Uterus (tissue), 4 donors: ENCODE results near the gene LRRC7. TPM values are rescaled to one million over a fixed set of nuclear protein-coding genes. Genes with fewer than 3 reads are reported as not detected.

Source experiments
- DNase-seq, 2 donors: peaks; one replicate each; pipeline ENCODE4 v3.0.0-alpha.2; 2019 to 2020
- H3K27ac ChIP-seq, 2 donors: fragments of 200-600 bp; sonication (generic); 1 replicate in 1 of 2; 2 replicates in 1 of 2; pipeline ENCODE4 v1.5.1; 2016 to 2018
- H3K27me3 ChIP-seq, 2 donors: fragments of 200-600 bp; sonication (generic); one replicate each; pipeline ENCODE4 v1.5.1; 2018 to 2019; ENCODE audit warnings: control low read depth in 1 of 2
- H3K36me3 ChIP-seq, 2 donors: fragments of 200-600 bp; sonication (generic); one replicate each; pipeline ENCODE4 v1.5.1; 2019; ENCODE audit warnings: control low read depth in 1 of 2
- H3K4me1 ChIP-seq, 2 donors: fragments of 200-600 bp; sonication (generic); one replicate each; pipeline ENCODE4 v1.5.1; 2018 to 2019; ENCODE audit warnings: control low read depth in 1 of 2
- H3K4me3 ChIP-seq, 2 donors: fragments of 200-600 bp; sonication (generic); 1 replicate in 1 of 2; 2 replicates in 1 of 2; pipeline ENCODE4 v1.5.1; 2018 to 2019; ENCODE audit warnings: mild to moderate bottlenecking in 1 of 2
- H3K9me3 ChIP-seq, 2 donors: fragments of 200-600 bp; sonication (generic); one replicate each; pipeline ENCODE4 v1.5.1; 2019; ENCODE audit warnings: control low read depth in 1 of 2
- CTCF ChIP-seq, 4 experiments: fragments of 200-600 bp in 2 of 4; fragments of 450-650 bp in 2 of 4; sonication (generic) in 2 of 4; IDR thresholded peaks; one replicate each; pipeline ENCODE4 v1.5.1; 2016 to 2019; ENCODE audit warnings: antibody characterized with exemption in 4 of 4, mild to moderate bottlenecking in 2 of 4, moderate library complexity in 1 of 4
- POLR2A ChIP-seq, 2 donors: fragments of 450-650 bp; IDR thresholded peaks; one replicate each; pipeline ENCODE4 v1.6.1; 2016; ENCODE audit warnings: antibody characterized with exemption in 2 of 2, mild to moderate bottlenecking in 1 of 2, moderate library complexity in 1 of 2
- intact Hi-C: fragments of 100-400 bp; cut with DNase I; formaldehyde crosslinking; loops from one replicate; pipeline ENCODE4 v1.15.1; 2023; ENCODE audit warnings: low total_unique reads
- total RNA-seq, 4 donors: library from RNA; depleted of rRNA in 3 of 4; stranded (reverse); fragments of >200 nt in 3 of 4; gene quantifications; one replicate each; pipeline versions ENCODE4 v1.1.0 to v1.2.4, GENCODE V29; 2014 to 2023
- donor health status: DM: yes; HTN: yes; CAD: no.

LRRC7 gene
- total RNA-seq, 4 donors from 2014 or later = 1.5 to 12.0 TPM; not detected in 2

GRCh38 chr1:69845655-69846054 lies 277.9 kb downstream of the LRRC7 start:
- no peaks in the 10 kb centered on the region for H3K9me3 ChIP-seq
- no peak overlapping the region for H3K4me3 ChIP-seq
- TF ChIP-seq CTCF (IDR thresholded peaks at IDR 0.05) (no peak), POLR2A (IDR thresholded peaks at IDR 0.05) (no peak)
- no peaks in the 10 kb centered on the region for H3K36me3 ChIP-seq
- intact Hi-C loops = no loop called here
- H3K27me3 ChIP-seq = no peaks in the 10 kb centered on the region
- no peak for DNase-seq
- H3K27ac ChIP-seq = no peak overlapping the region
- H3K4me1 ChIP-seq = no peaks in the 10 kb centered on the region

GRCh38 chr1:69846267-69846666 lies 278.5 kb downstream of the LRRC7 start:
- Histone ChIP-seq H3K4me3 (no peak overlapping the region), H3K27ac (no peak overlapping the region), H3K9me3 (no peaks in the 10 kb centered on the region), H3K36me3 (no peaks in the 10 kb centered on the region), H3K4me1 (no peaks in the 10 kb centered on the region), H3K27me3 (no peaks in the 10 kb centered on the region)
- DNase-seq = no peak
- intact Hi-C loops = no loop called here
- TF ChIP-seq POLR2A (IDR thresholded peaks at IDR 0.05) = no peak
- no peak for TF ChIP-seq CTCF (IDR thresholded peaks at IDR 0.05)

- Histone ChIP-seq H3K36me3 (no peaks in the 10 kb centered on the region), H3K9me3 (no peaks in the 10 kb centered on the region), H3K27me3 (no peaks in the 10 kb centered on the region), H3K27ac (no peak overlapping the region), H3K4me3 (no peak overlapping the region), H3K4me1 (no peaks in the 10 kb centered on the region)
- no peak for TF ChIP-seq CTCF (IDR thresholded peaks at IDR 0.05)
- DNase-seq = no peak
- intact Hi-C loops = no loop called here
Measured at GRCh38 chr1:69847670-69848069, 279.9 kb downstream of the LRRC7 start.

- Histone ChIP-seq H3K27ac (no peak overlapping the region), H3K27me3 (no peaks in the 10 kb centered on the region), H3K4me1 (no peaks in the 10 kb centered on the region), H3K4me3 (no peak overlapping the region), H3K36me3 (no peaks in the 10 kb centered on the region), H3K9me3 (no peaks in the 10 kb centered on the region)
- TF ChIP-seq POLR2A (IDR thresholded peaks at IDR 0.05) (no peak), CTCF (IDR thresholded peaks at IDR 0.05) (no peak)
- no peak for DNase-seq
- intact Hi-C loops = no loop called here
Measured at GRCh38 chr1:69852151-69852550, 284.4 kb downstream of the LRRC7 start.

GRCh38 chr1:69852706-69853105 lies 285.0 kb downstream of the LRRC7 start:
- H3K4me1 ChIP-seq = no peaks in the 10 kb centered on the region
- no peak for DNase-seq
- TF ChIP-seq POLR2A (IDR thresholded peaks at IDR 0.05) (no peak), CTCF (IDR thresholded peaks at IDR 0.05) (no peak)
- intact Hi-C loops = no loop called here
- no peaks in the 10 kb centered on the region for H3K36me3 ChIP-seq
- H3K27me3 ChIP-seq = no peaks in the 10 kb centered on the region
- no peaks in the 10 kb centered on the region for H3K9me3 ChIP-seq
- no peak overlapping the region for H3K4me3 ChIP-seq
- no peak overlapping the region for H3K27ac ChIP-seq
